ENCODE measurements around the gene CCL5. TPM values are rescaled to one million over a fixed set of nuclear protein-coding genes. Genes with fewer than 3 reads are reported as not detected.

The CCL5 gene
- total and polyA plus RNA-seq, 3 donors from 2014 or later = 0.87 to 16.2 TPM; not detected in 1

DNA sequence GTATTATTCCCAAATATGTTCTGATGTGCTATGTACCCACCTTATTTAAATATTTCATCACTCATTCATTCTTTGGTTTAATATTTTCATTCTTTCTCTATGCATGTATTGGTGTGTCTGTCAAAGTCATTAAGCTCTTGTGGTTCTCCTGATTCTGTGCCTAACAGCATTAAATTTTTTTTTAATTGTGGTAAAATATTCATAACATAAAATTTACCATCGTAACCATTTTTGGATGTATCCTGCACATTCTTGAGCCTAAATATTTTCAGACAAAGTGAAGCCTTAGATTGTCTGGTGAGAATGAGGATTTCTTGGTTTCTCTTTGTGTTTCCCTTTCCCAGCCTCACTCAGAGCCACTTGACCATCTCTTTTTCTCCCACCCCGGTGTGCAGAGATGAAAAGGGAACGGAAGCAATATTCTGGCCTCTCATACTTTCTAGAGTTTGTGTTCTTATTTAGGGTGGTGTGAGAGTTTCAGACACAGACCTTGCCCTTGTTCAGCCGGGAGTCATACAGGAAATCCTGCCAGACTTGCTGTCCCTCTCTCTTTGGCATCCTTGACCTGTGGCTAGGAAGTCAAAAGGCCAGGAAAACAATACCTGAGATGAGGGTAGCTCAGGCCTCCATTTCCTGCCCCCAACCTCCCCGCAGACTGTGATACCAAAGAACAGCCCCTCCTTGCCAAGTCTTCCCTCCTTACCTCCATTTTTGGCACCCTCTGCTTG, 4.9 kb downstream of the CCL5 start:
- TF ChIP-seq POLR2A (IDR thresholded peaks at IDR 0.05) (no peak), CTCF (IDR thresholded peaks at IDR 0.05) (no peak)

GRCh38 chr17:35872196-35872980, 7.8 kb downstream of the CCL5 start:
- no peaks in the 10 kb centered on the region for H3K9me3 ChIP-seq
- no peak for TF ChIP-seq CTCF (IDR thresholded peaks at IDR 0.05)
- no peak for TF ChIP-seq POLR2A (IDR thresholded peaks at IDR 0.05)
- no peak overlapping the region for H3K4me3 ChIP-seq
- no peak overlapping the region for H3K27ac ChIP-seq
- DNase-seq = no peak
- H3K4me1 ChIP-seq = no peaks in the 10 kb centered on the region
- WGBS, 2 donors = 92 to 94% methylated on average over 12 of the region's 12 CpGs
- H3K36me3 ChIP-seq (ENCODE audit: low read depth, missing control alignments) = no peaks in the 10 kb centered on the region
- intact Hi-C loops (cut with DNase I; ENCODE audit: low total_unique reads) = no loop called here
- no peaks in the 10 kb centered on the region for H3K27me3 ChIP-seq

More for the DNA sequence above, 4.9 kb downstream of the CCL5 start:
- no peak for DNase-seq
- H3K27me3 ChIP-seq = no peaks in the 10 kb centered on the region
- H3K36me3 ChIP-seq (ENCODE audit: low read depth, missing control alignments) = no peaks in the 10 kb centered on the region
- no peaks in the 10 kb centered on the region for H3K9me3 ChIP-seq
- H3K4me3 ChIP-seq = no peak overlapping the region
- H3K4me1 ChIP-seq = no peaks in the 10 kb centered on the region
- no peak overlapping the region for H3K27ac ChIP-seq
- 62 to 66% methylated on average over 5 of the region's 5 CpGs for WGBS, 2 donors
- intact Hi-C loops (cut with DNase I; ENCODE audit: low total_unique reads) = no loop called here

GRCh38 chr17:35870906-35871819, 9.0 kb downstream of the CCL5 start:
- Histone ChIP-seq H3K27ac (no peak overlapping the region), H3K27me3 (no peaks in the 10 kb centered on the region), H3K4me3 (no peak overlapping the region), H3K9me3 (no peaks in the 10 kb centered on the region), H3K4me1 (no peaks in the 10 kb centered on the region), H3K36me3 (ENCODE audit: low read depth, missing control alignments) (no peaks in the 10 kb centered on the region)
- no peak for DNase-seq
- no peak for TF ChIP-seq CTCF (IDR thresholded peaks at IDR 0.05)
- TF ChIP-seq POLR2A (IDR thresholded peaks at IDR 0.05) = no peak
- WGBS, 2 donors = 79% methylated on average over 8 of the region's 8 CpGs
- intact Hi-C loops (cut with DNase I; ENCODE audit: low total_unique reads) = no loop called here

GRCh38 chr17:35868737-35869136, 11.4 kb downstream of the CCL5 start, which contains the start of gene HEATR9:
Gene HEATR9 (minus strand): TSS chr17:35868891. CDS start chr17:35868742, 149 bp downstream.
- no peak for DNase-seq
- Histone ChIP-seq H3K9me3 (no peaks in the 10 kb centered on the region), H3K27me3 (no peaks in the 10 kb centered on the region), H3K36me3 (ENCODE audit: low read depth, missing control alignments) (no peaks in the 10 kb centered on the region), H3K27ac (no peak within 1 kb of the TSS), H3K4me3 (no peak within 1 kb of the TSS), H3K4me1 (no peaks in the 10 kb centered on the region)
- WGBS, 2 donors = 94 to 98% methylated on average over 3 of the region's 3 CpGs
- TF ChIP-seq POLR2A (IDR thresholded peaks at IDR 0.05) (no peak), CTCF (IDR thresholded peaks at IDR 0.05) (no peak)
- intact Hi-C loops (cut with DNase I; ENCODE audit: low total_unique reads) = no loop called here
